A673 (cell line): Measurements from ENCODE around the gene TBXT. TPM values are rescaled to one million over a fixed set of nuclear protein-coding genes. Genes with fewer than 3 reads are reported as not detected.

Experiments used
- Bru-seq: library from RNA; stranded (reverse); fragments of 400-500 nt; gene quantifications from one replicate; lab custom pipeline; 2021; lab: Mats Ljungman, UMichigan
- BruChase-seq, 2 experiments: library from RNA; stranded (reverse); fragments of 400-500 nt; gene quantifications; one replicate each; lab custom pipeline; 2021; lab: Mats Ljungman, UMichigan
- BruUV-seq: library from RNA; stranded (reverse); fragments of 400-500 nt; replicated peaks from 2 replicates; lab custom pipeline; 2021; lab: Mats Ljungman, UMichigan
- CTCF ChIA-PET: fragments of 300-600 bp; sonication (Branson Sonifier 250); formaldehyde crosslinking; loops from one replicate; lab custom pipeline; 2022; ENCODE audit warnings: antibody characterized with exemption; lab: Charles Lee
- POLR2A ChIA-PET: fragments of 300-600 bp; sonication (Branson Sonifier 250); formaldehyde crosslinking; loops from one replicate; lab custom pipeline; 2022; ENCODE audit warnings: antibody characterized with exemption; ENCODE audit not compliant: low non-redundant PET; lab: Charles Lee
- DNase-seq: peaks from one replicate; pipeline ENCODE4 v3.0.0-alpha.2; 2015; ENCODE audit warnings: low spot score
- H3K27ac ChIP-seq: fragments of 200-600 bp; sonication (generic); 2 replicates; pipeline ENCODE4 v1.5.1; 2016; ENCODE audit warnings: mixed run types, low read depth, mild to moderate bottlenecking, mixed read lengths, antibody characterized with exemption, low read length; ENCODE audit not compliant: poor library complexity, severe bottlenecking
- H3K27me3 ChIP-seq: fragments of 200-600 bp; sonication (generic); replicated peaks from 2 replicates; pipeline ENCODE4 v1.6.1; 2017; ENCODE audit warnings: mixed run types, low read depth, mild to moderate bottlenecking, mixed read lengths, antibody characterized with exemption, low read length; ENCODE audit not compliant: insufficient read depth, poor library complexity
- H3K36me3 ChIP-seq: fragments of 200-600 bp; sonication (generic); 2 replicates; pipeline ENCODE4 v1.6.1; 2016; ENCODE audit warnings: mixed run types, mild to moderate bottlenecking, mixed read lengths, antibody characterized with exemption, low read length; ENCODE audit not compliant: insufficient read depth, poor library complexity, severe bottlenecking
- H3K4me1 ChIP-seq: fragments of 200-600 bp; sonication (generic); 2 replicates; pipeline ENCODE4 v1.6.1; 2017; ENCODE audit warnings: mixed run types, mild to moderate bottlenecking, mixed read lengths, antibody characterized with exemption, low read length; ENCODE audit not compliant: insufficient read depth, poor library complexity, severe bottlenecking
- H3K4me3 ChIP-seq: fragments of 200-600 bp; sonication (generic); 2 replicates; pipeline ENCODE4 v1.5.1; 2016; ENCODE audit warnings: low read depth, mixed run types, mild to moderate bottlenecking, mixed read lengths, low read length; ENCODE audit not compliant: poor library complexity, severe bottlenecking
- H3K9me3 ChIP-seq: fragments of 200-600 bp; sonication (generic); 2 replicates; pipeline ENCODE4 v1.6.1; 2016; ENCODE audit warnings: mixed run types, low read depth, mild to moderate bottlenecking, mixed read lengths, antibody characterized with exemption, low read length; ENCODE audit not compliant: poor library complexity, severe bottlenecking
- CTCF ChIP-seq: fragments of 300-800, 200-600 bp; sonication (generic); conservative IDR thresholded peaks from 2 replicates; pipeline ENCODE4 v1.5.1; 2017; ENCODE audit warnings: low read depth, mild to moderate bottlenecking, antibody characterized with exemption, low read length, moderate library complexity, mixed read lengths
- EZH2 ChIP-seq: fragments of 200-600 bp; sonication (generic); IDR thresholded peaks from 2 replicates; pipeline ENCODE4 v1.6.1; 2017; ENCODE audit warnings: borderline replicate concordance, low read depth, mild to moderate bottlenecking, mixed read lengths, antibody characterized with exemption, low read length; ENCODE audit not compliant: poor library complexity, severe bottlenecking
- intact Hi-C: fragments of 100-400 bp; cut with micrococcal nuclease; formaldehyde crosslinking; loops from one replicate; pipeline ENCODE4 v1.10.0; 2022; ENCODE audit not compliant: unreplicated experiment
- long read RNA-seq: library from polyadenylated mRNA; stranded (forward); transcript quantifications from one replicate; pipeline ENCODE4 v2.0.0, GENCODE V29; 2022
- total RNA-seq: library from RNA; stranded (reverse); gene quantifications from 2 replicates; pipeline ENCODE4 v1.2.3, GENCODE V29; 2021

The TBXT gene
- not detected in 2 replicates for total RNA-seq
- Bru-seq, nascent RNA: not detected
- not detected for BruChase-seq, experiment 1, labeled RNA remaining after a 2-hour chase
- BruChase-seq, experiment 2, labeled RNA remaining after a 6-hour chase: not detected
- long read RNA-seq: 0 reads

GRCh38 chr6:166167801-166168615, at the start of gene TBXT:
Gene TBXT, minus strand, starts transcription at chr6:166167851. Its CDS starts 260 bp downstream, at chr6:166167591.
- Histone ChIP-seq H3K4me3 (peak within 1 kb of the TSS; percentile 35), H3K9me3 (no peaks in the 10 kb centered on the region), H3K4me1 (peaks cover 5% of the 10 kb centered on the region), H3K36me3 (no peaks in the 10 kb centered on the region), H3K27me3 (peaks cover 88% of the 10 kb centered on the region), H3K27ac (no peak within 1 kb of the TSS)
- peak; percentile 10 for DNase-seq
- ChIA-PET POLR2A (no interaction called here), CTCF (no interaction called here)
- peak; percentile 95 for TF ChIP-seq EZH2
- no peak for TF ChIP-seq CTCF
- intact Hi-C loops: no loop called here
- no TSS peak for BruUV-seq

- POLR2A ChIA-PET: no interaction called here
These were observed 39.6 kb upstream of the TBXT start for GRCh38 chr6:166207284-166207561.

More at GRCh38 chr6:166207284-166207561, 39.6 kb upstream of the TBXT start:
- H3K36me3 ChIP-seq: no peaks in the 10 kb centered on the region
- no peaks in the 10 kb centered on the region for H3K27me3 ChIP-seq
- TF ChIP-seq EZH2 (no peak), CTCF (no peak)
- H3K27ac ChIP-seq: no peak overlapping the region
- H3K4me1 ChIP-seq: no peaks in the 10 kb centered on the region
- CTCF ChIA-PET: no interaction called here
- no peak overlapping the region for H3K4me3 ChIP-seq
- H3K9me3 ChIP-seq: no peaks in the 10 kb centered on the region
- BruUV-seq: no TSS peak
- intact Hi-C loops: no loop called here
- DNase-seq: no peak
